H1 (cell line): ENCODE data around the gene ENPP6. TPM values are rescaled to one million over a fixed set of nuclear protein-coding genes. Genes with fewer than 3 reads are reported as not detected.

ENCODE experiments used
- CTCF ChIA-PET: fragments of 300-600 bp; sonication (Branson Sonifier 250); formaldehyde crosslinking; loops from one replicate; lab custom pipeline; 2021; ENCODE audit not compliant: partially characterized antibody; lab: Charles Lee
- POLR2A ChIA-PET: fragments of 300-600 bp; sonication (Branson Sonifier 250); formaldehyde crosslinking; loops from one replicate; lab custom pipeline; 2021; ENCODE audit warnings: inconsistent platforms; ENCODE audit not compliant: partially characterized antibody; lab: Charles Lee
- DNase-seq, 2 experiments: peaks; one replicate each; pipeline versions ENCODE4 v3.0.0 to v3.0.0-alpha.2; 2010 to 2022; ENCODE audit warnings: low spot score in 2 of 2, low read depth in 1 of 2, mixed read lengths in 1 of 2
- FAIRE-seq: peaks from 2 replicates; lab custom pipeline; 2011; peaks lifted over from hg19 to GRCh38; lab: Jason Lieb, UNC
- H2AFZ ChIP-seq: 2 replicates; pipeline ENCODE4 v1.8.1; 2012; ENCODE audit warnings: low read length, inconsistent platforms
- H2AK5ac ChIP-seq: 2 replicates; pipeline ENCODE4 v1.6.1; 2013; ENCODE audit warnings: low read depth, low read length
- H2BK120ac ChIP-seq: replicated peaks from 2 replicates; pipeline ENCODE3; 2013; ENCODE audit warnings: low read depth, low read length, inconsistent platforms
- H2BK12ac ChIP-seq: 2 replicates; pipeline ENCODE4 v1.6.1; 2013; ENCODE audit warnings: low read depth, low read length
- H2BK15ac ChIP-seq: 2 replicates; pipeline ENCODE4 v1.6.1; 2013; ENCODE audit warnings: low read length
- H2BK20ac ChIP-seq: 2 replicates; pipeline ENCODE4 v1.6.1; 2013; ENCODE audit warnings: low read length
- H2BK5ac ChIP-seq: 2 replicates; pipeline ENCODE4 v1.6.1; 2013; ENCODE audit warnings: low read depth, low read length
- H3K14ac ChIP-seq: 2 replicates; pipeline ENCODE4 v1.6.1; 2013; ENCODE audit warnings: inconsistent platforms; ENCODE audit not compliant: insufficient read length
- H3K18ac ChIP-seq: 2 replicates; pipeline ENCODE4 v1.6.1; 2013; ENCODE audit warnings: low read length; ENCODE audit errors: extremely low read depth
- H3K23ac ChIP-seq: 2 replicates; pipeline ENCODE4 v1.6.1; 2013; ENCODE audit warnings: inconsistent platforms; ENCODE audit not compliant: insufficient read length
- H3K23me2 ChIP-seq: 2 replicates; pipeline ENCODE4 v1.6.1; 2013; ENCODE audit warnings: low read depth, low read length
- H3K27ac ChIP-seq: 2 replicates; pipeline ENCODE4 v1.6.1; 2011; ENCODE audit warnings: low read depth, low read length, inconsistent platforms
- H3K27me3 ChIP-seq, 4 experiments: replicated peaks in 1 of 4; 1 replicate in 1 of 4; 2 replicates in 3 of 4; pipeline versions ENCODE4 v1.6.1 to v1.8.1; 2011 to 2013; ENCODE audit warnings: low read length in 3 of 4, mild to moderate bottlenecking in 3 of 4, inconsistent platforms in 2 of 4, mixed read lengths in 2 of 4, moderate library complexity in 1 of 4; ENCODE audit not compliant: control insufficient read depth in 3 of 4, insufficient read depth in 3 of 4; ENCODE audit errors: extremely low read depth in 1 of 4
- H3K36me3 ChIP-seq, 4 experiments: 2 replicates each; pipeline versions ENCODE4 v1.6.1 to v1.8.1; 2011 to 2013; ENCODE audit warnings: mild to moderate bottlenecking in 4 of 4, low read length in 3 of 4, moderate library complexity in 2 of 4, control low read depth in 1 of 4, inconsistent platforms in 1 of 4; ENCODE audit not compliant: insufficient read depth in 4 of 4, control insufficient read depth in 2 of 4
- H3K4ac ChIP-seq: replicated peaks from 2 replicates; pipeline ENCODE3; 2013; ENCODE audit warnings: low read length, low read depth, mixed read lengths, inconsistent platforms; ENCODE audit not compliant: insufficient read length
- H3K4me1 ChIP-seq, 4 experiments: replicated peaks in 1 of 4; 1 replicate in 1 of 4; 2 replicates in 3 of 4; pipeline versions ENCODE4 v1.6.1 to v1.8.1; 2011 to 2013; ENCODE audit warnings: low read length in 3 of 4, inconsistent platforms in 2 of 4, mixed read lengths in 1 of 4; ENCODE audit not compliant: insufficient read depth in 4 of 4, control insufficient read depth in 3 of 4
- H3K4me2 ChIP-seq, 2 experiments: 2 replicates each; pipeline versions ENCODE4 v1.6.1 to v1.8.1; 2011 to 2013; ENCODE audit warnings: low read depth in 2 of 2, low read length in 2 of 2, control low read depth in 1 of 2, inconsistent platforms in 1 of 2, mild to moderate bottlenecking in 1 of 2; ENCODE audit not compliant: insufficient read depth in 1 of 2
- H3K4me3 ChIP-seq, 4 experiments: fragments of 200-600, 300-600 bp in 1 of 4; sonication (generic), shearing (Covaris generic), sonication (Bioruptor Twin) in 1 of 4; 2 replicates each; pipeline versions ENCODE4 v1.5.1 to v1.8.1; 2011 to 2016; ENCODE audit warnings: low read length in 4 of 4, low read depth in 3 of 4, control low read depth in 2 of 4, inconsistent platforms in 2 of 4, mild to moderate bottlenecking in 2 of 4, mixed read lengths in 1 of 4, moderate library complexity in 1 of 4; ENCODE audit not compliant: insufficient read depth in 2 of 4; ENCODE audit errors: extremely low read depth in 1 of 4
- H3K56ac ChIP-seq: replicated peaks from 2 replicates; pipeline ENCODE3; 2013; ENCODE audit warnings: low read depth, mild to moderate bottlenecking, mixed read lengths, low read length, inconsistent platforms; ENCODE audit not compliant: insufficient read length
- H3K79me1 ChIP-seq: 2 replicates; pipeline ENCODE4 v1.6.1; 2013; ENCODE audit warnings: low read depth, low read length, control low read depth
- H3K79me2 ChIP-seq, 2 experiments: 2 replicates each; pipeline versions ENCODE4 v1.6.1 to v1.8.1; 2012 to 2013; ENCODE audit warnings: low read length in 2 of 2, mild to moderate bottlenecking in 2 of 2, inconsistent platforms in 1 of 2; ENCODE audit not compliant: insufficient read depth in 2 of 2, control insufficient read depth in 1 of 2
- H3K9ac ChIP-seq, 4 experiments: replicated peaks in 1 of 4; 1 replicate in 1 of 4; 2 replicates in 3 of 4; pipeline versions ENCODE4 v1.6.1 to v1.8.1; 2011 to 2013; ENCODE audit warnings: low read depth in 3 of 4, low read length in 3 of 4, control low read depth in 2 of 4, mild to moderate bottlenecking in 2 of 4, moderate library complexity in 2 of 4, inconsistent platforms in 1 of 4; ENCODE audit errors: extremely low read depth in 1 of 4
- H3K9me3 ChIP-seq, 2 experiments: 2 replicates each; pipeline versions ENCODE4 v1.6.1 to v1.8.1; 2012 to 2013; ENCODE audit warnings: mild to moderate bottlenecking in 2 of 2, moderate library complexity in 2 of 2, control low read depth in 1 of 2, inconsistent platforms in 1 of 2, low read depth in 1 of 2, low read length in 1 of 2, mixed read lengths in 1 of 2; ENCODE audit not compliant: insufficient read depth in 2 of 2
- H4K20me1 ChIP-seq, 2 experiments: replicated peaks in 1 of 2; 2 replicates each; pipeline versions ENCODE3 to v1.8.1; 2011 to 2013; ENCODE audit warnings: inconsistent platforms in 2 of 2, low read length in 2 of 2, mild to moderate bottlenecking in 1 of 2; ENCODE audit not compliant: insufficient read depth in 2 of 2, control insufficient read depth in 1 of 2
- H4K5ac ChIP-seq: 2 replicates; pipeline ENCODE4 v1.6.1; 2013; ENCODE audit warnings: low read length, low read depth, mixed read lengths, inconsistent platforms; ENCODE audit not compliant: insufficient read length
- H4K8ac ChIP-seq: 2 replicates; pipeline ENCODE4 v1.8.0; 2013; ENCODE audit warnings: mild to moderate bottlenecking, moderate library complexity, low read length, inconsistent platforms; ENCODE audit not compliant: insufficient read depth; ENCODE audit errors: extremely low read depth
- H4K91ac ChIP-seq: replicated peaks from 2 replicates; pipeline ENCODE3; 2013; ENCODE audit warnings: low read length, mixed read lengths, inconsistent platforms; ENCODE audit not compliant: insufficient read length
- CHD1 ChIP-seq: IDR thresholded peaks from 2 replicates; pipeline ENCODE4 v1.6.1; 2012; ENCODE audit warnings: low read depth, low read length, improper control_type of control experiment
- CTCF ChIP-seq, 3 experiments: IDR thresholded peaks; 1 replicate in 2 of 3; 2 replicates in 1 of 3; pipeline versions ENCODE4 v1.5.1 to v1.6.1; 2011; ENCODE audit warnings: low read length in 3 of 3, mild to moderate bottlenecking in 3 of 3, inconsistent platforms in 2 of 3, low read depth in 1 of 3, moderate library complexity in 1 of 3; ENCODE audit not compliant: insufficient read depth in 1 of 3; ENCODE audit errors: control extremely low read depth in 1 of 3
- E2F6 ChIP-seq: IDR thresholded peaks from 2 replicates; pipeline ENCODE4 v1.6.1; 2012; ENCODE audit warnings: inconsistent platforms
- JUN ChIP-seq: IDR thresholded peaks from 2 replicates; pipeline ENCODE4 v1.6.1; 2011; ENCODE audit warnings: low read depth, mild to moderate bottlenecking, improper control_type of control experiment, low read length
- JUND ChIP-seq: IDR thresholded peaks from 2 replicates; pipeline ENCODE4 v1.6.1; 2011; ENCODE audit warnings: mild to moderate bottlenecking, improper control_type of control experiment, low read length
- POLR2A ChIP-seq, 2 experiments: IDR thresholded peaks; 1 replicate in 1 of 2; 2 replicates in 1 of 2; pipeline ENCODE4 v1.6.1; 2011; ENCODE audit warnings: low read depth in 2 of 2, low read length in 2 of 2, mild to moderate bottlenecking in 2 of 2; ENCODE audit errors: control extremely low read depth in 1 of 2
- RNF2 ChIP-seq: fragments of 200-900, 300-1000 bp; sonication (generic); IDR thresholded peaks from 2 replicates; pipeline ENCODE4 v1.7.1; 2016; ENCODE audit warnings: borderline replicate concordance, low read depth, mild to moderate bottlenecking, antibody characterized with exemption, low read length; ENCODE audit not compliant: poor library complexity, severe bottlenecking; ENCODE audit errors: missing control alignments
- RXRA ChIP-seq: IDR thresholded peaks from 2 replicates; pipeline ENCODE4 v1.6.1; 2011; ENCODE audit warnings: low read depth, mild to moderate bottlenecking, low read length, moderate library complexity; ENCODE audit not compliant: insufficient read depth
- SUZ12 ChIP-seq: fragments of 200-600 bp; sonication (generic); IDR thresholded peaks from 2 replicates; pipeline ENCODE4 v1.6.1; 2012; ENCODE audit warnings: mild to moderate bottlenecking, inconsistent platforms, low read length, moderate library complexity, mixed read lengths
- TBP ChIP-seq: IDR thresholded peaks from 2 replicates; pipeline ENCODE4 v1.6.1; 2011; ENCODE audit warnings: low read depth, low read length, improper control_type of control experiment
- YY1 ChIP-seq: IDR thresholded peaks from 2 replicates; pipeline ENCODE4 v1.6.1; 2011; ENCODE audit warnings: low read depth, mild to moderate bottlenecking, low read length
- WGBS, 2 experiments: shearing (Covaris generic) in 1 of 2; methylation state at CpG; one replicate each; pipeline versions ENCODE4 v1.1.6 to v1.1.7; 2013 to 2015; ENCODE audit warnings: low lambda C conversion rate in 2 of 2, mixed read lengths in 2 of 2, inconsistent platforms in 1 of 2, low coverage in 1 of 2, missing lambda C conversion rate in 1 of 2; ENCODE audit not compliant: insufficient replicate concordance in 2 of 2, insufficient coverage in 1 of 2, insufficient read length in 1 of 2; ENCODE audit errors: extremely low coverage in 1 of 2, missing lambda C conversion rate in 1 of 2; 5-methylcytosine and 5-hydroxymethylcytosine counted together
- polyA plus RNA-seq, 7 experiments: library from polyadenylated mRNA; depleted of rRNA in 3 of 7; stranded (reverse) in 5 of 7; unstranded in 2 of 7; fragments of >200 nt in 5 of 7; fragments of 200-250 nt in 2 of 7; gene quantifications; 1 replicate in 5 of 7; 2 replicates in 1 of 7; 4 replicates in 1 of 7; pipeline versions ENCODE4 v1.2.1 to v1.2.3, GENCODE V29; 2011 to 2013; ENCODE audit warnings: missing spikeins in 2 of 7, mixed read lengths in 2 of 7
- total RNA-seq: library from RNA; stranded (reverse); fragmentation: NEBNext Ultra II Directional; extraction: Animal tissue kit (Norgen Biotek cat#: 25700); gene quantifications from 2 replicates; pipeline ENCODE4 v1.2.1, GENCODE V29; 2021

Gene ENPP6
- total and polyA plus RNA-seq, 2 of the 8 experiments (the other 6 are each of a cell fraction or from before 2014, with no cell fraction given): 0.11 to 0.20 TPM

- H2BK120ac ChIP-seq: no peak overlapping the region
- H3K36me3 ChIP-seq: no peaks in the 10 kb centered on the region
- no peak overlapping the region for H3K23ac ChIP-seq
- H3K23me2 ChIP-seq: no peaks in the 10 kb centered on the region
- no peak overlapping the region for H3K14ac ChIP-seq
- no peak overlapping the region for H2BK12ac ChIP-seq
- no peak overlapping the region for H2BK20ac ChIP-seq
- no peak overlapping the region for H3K18ac ChIP-seq
- no peak overlapping the region for H2BK15ac ChIP-seq
- H2AFZ ChIP-seq: no peak overlapping the region
- no peaks in the 10 kb centered on the region for H3K79me1 ChIP-seq
- POLR2A ChIA-PET: interaction anchor here (0.7 to 1.3 kb wide), 2 partner anchors 211 to 470 kb away, joined by 3 to 4 read pairs; partner anchors contain the start of genes CENPU and IRF2
- peaks cover 0 to 5% (median 0%) of the 10 kb centered on the region in 4 experiments; a peak in 4 of 7 replicates for H3K4me1 ChIP-seq
- DNase-seq (no peak), FAIRE-seq (no peak)
- no peak overlapping the region for H3K4me2 ChIP-seq
- no peak overlapping the region for H3K27ac ChIP-seq
- no peak overlapping the region for H2AK5ac ChIP-seq
- CTCF ChIA-PET: interaction anchor here (0.5 to 4.2 kb wide), 44 partner anchors 9 to 560 kb away, joined by 3 to 37 read pairs (median 4); no protein-coding TSS in a partner anchor
- no peak overlapping the region for H4K91ac ChIP-seq
- H3K9me3 ChIP-seq: no peaks in the 10 kb centered on the region
- whole genome bisulfite sequencing, 2 experiments: 78% methylated on average over 5 of the region's 5 CpGs; no CpG with 5 or more reads in 1 of the 2 experiments
- H4K5ac ChIP-seq: no peak overlapping the region
- no peaks in the 10 kb centered on the region for H3K27me3 ChIP-seq
- no peak overlapping the region for H4K8ac ChIP-seq
- no peaks in the 10 kb centered on the region for H4K20me1 ChIP-seq
- no peak overlapping the region for H2BK5ac ChIP-seq
- H3K79me2 ChIP-seq: no peaks in the 10 kb centered on the region
- no peak overlapping the region for H3K9ac ChIP-seq
- H3K4me3 ChIP-seq: no peak overlapping the region
- no peak overlapping the region for H3K4ac ChIP-seq
- no peak overlapping the region for H3K56ac ChIP-seq
- no peak for TF ChIP-seq POLR2A (IDR thresholded peaks at IDR 0.05; ENCODE audit: control extremely low read depth in 1 of 2, low read depth in 2 of 2, low read length in 2 of 2)
- TF ChIP-seq CHD1: no peak
- no peak for TF ChIP-seq RNF2
- TF ChIP-seq YY1: no peak
- TF ChIP-seq RXRA: no peak
- no peak for TF ChIP-seq TBP
- TF ChIP-seq CTCF (IDR thresholded peaks at IDR 0.05; ENCODE audit: control extremely low read depth in 1 of 3, insufficient read depth in 1 of 3, low read depth in 1 of 3, low read length in 3 of 3): no peak
- no peak for TF ChIP-seq JUND
- TF ChIP-seq E2F6: no peak
- no peak for TF ChIP-seq JUN
- TF ChIP-seq SUZ12: no peak
Measured at GRCh38 chr4:184263461-184263860, 45.8 kb upstream of the ENPP6 start.
